Measurements from ENCODE around the gene HLCS.

Gene HLCS

DNA sequence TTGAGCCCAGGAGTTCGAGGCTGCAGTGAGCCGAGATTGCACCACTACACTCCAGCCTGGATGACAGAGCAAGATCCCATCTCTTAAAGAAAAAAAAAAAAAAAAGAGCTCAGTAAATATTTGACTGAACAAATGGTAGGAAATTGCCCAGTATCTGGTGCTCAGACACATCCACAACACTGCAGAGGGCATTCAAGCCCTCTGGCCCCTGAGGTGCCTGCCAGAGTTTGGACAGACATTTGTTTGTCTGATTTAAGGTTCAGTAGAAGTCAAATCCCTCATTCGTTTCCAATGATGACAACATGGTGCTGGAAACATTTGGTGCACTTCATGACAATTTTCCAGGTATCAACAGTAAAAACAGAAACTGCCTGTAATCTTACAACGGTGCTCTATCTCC is 86.6 kb downstream of the HLCS start:
- DNase-seq, result no peak

DNA sequence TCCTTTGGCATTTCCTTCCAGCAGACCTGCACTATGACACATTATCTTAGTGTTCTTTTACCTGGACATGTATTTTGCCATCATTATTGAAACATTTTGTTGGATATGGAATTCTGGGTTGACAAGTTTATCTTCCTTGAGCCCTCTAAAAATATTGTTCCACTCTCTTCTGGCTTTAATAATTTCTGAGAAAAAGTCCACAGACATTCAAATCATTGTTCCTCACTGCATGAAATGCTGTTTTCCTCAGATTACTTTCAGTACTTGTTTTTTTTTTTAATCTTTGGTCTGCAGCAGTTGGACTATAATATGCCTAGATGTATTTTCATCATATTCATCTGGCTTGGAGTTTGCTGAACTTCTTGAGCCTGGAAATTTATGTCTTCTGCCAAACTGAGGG is 88.7 kb downstream of the HLCS start:
- no peak for DNase-seq

DNA sequence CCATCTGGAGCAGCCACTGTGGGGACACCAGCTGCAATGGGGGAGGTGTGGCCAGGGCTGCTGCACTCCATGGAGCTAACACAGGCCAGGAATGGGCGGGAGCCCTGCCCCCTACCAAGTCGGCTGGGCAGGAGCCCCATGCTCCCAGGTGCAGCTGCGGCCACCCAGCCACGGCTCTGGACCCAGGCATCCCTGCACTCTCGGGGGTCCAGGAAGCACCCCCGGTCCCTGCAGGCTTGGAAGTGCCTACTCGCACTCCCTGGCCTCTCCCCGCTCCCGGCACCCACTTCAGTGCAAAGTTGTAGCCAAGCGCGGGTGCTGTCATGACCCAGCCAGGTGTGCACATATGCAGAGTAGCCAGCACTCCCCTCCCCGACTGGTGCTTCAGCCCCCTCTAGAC is 91.8 kb downstream of the HLCS start:
- DNase-seq, result no peak

DNA sequence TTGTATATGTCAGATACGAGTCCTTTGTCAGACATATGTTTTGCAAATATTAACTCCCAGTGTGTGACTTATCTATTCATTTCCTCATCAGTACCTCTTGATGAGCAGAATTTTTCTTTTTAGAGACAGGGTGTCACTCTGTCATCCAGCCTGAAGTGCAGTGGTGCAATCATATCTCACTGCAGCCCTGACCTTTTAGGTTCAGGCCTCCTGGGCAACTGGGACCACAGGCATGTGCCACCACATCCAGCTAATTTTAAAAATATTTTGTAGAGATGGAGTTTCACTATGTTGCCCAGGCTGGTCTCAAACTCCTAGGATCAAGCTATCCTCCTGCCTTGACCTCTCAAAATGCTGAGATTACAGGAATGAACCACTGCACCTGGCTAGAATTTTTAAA is 93.0 kb downstream of the HLCS start:
- DNase-seq, result no peak

DNA sequence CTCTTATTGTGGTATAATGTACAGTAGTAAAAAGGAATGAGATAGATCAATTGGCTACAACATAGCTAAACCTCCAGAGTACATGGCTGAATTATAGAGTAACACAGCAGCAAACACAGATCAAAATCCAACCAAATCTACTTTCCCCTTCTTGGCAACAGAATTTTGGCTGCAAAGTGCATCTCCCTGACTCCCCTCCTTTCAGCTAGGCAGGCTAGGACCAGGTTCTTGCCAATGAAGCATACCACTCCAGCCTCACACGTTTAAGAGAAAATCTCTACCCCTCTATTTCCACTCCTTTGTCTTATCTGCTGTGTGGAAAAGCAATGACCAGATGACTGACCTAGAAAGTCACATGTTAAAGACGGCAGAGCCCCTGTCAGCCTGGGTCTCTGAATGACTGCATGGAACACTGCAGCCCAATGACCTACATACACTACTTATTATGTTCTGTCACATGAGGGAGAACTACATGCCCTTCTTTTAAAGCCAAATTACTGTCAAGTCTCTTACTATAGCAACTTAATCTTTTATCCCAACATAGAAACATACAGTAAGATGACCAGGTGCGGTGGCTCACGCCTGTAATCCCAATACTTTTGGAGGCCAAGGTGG is 99.1 kb downstream of the HLCS start:
- DNase-seq, result no peak

DNA sequence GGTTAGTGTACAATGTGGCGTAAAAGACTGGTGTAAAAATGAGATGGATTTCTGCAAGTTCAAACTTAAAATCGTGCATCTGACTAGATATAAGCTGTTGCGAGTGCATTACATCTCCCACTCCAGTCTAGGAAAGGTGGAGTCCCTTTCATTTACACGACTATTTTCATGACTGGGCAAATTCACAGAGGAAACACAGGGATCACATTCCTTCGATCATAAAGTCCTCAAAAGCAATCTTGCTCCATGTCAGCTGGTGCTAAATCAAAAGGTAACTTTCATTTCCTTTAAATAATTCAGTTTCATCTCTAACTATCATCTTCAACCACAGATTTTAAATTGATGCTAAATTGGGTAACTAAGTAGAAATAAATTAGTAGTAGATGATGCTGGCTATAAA is 100.0 kb downstream of the HLCS start:
- no peak for DNase-seq

DNA sequence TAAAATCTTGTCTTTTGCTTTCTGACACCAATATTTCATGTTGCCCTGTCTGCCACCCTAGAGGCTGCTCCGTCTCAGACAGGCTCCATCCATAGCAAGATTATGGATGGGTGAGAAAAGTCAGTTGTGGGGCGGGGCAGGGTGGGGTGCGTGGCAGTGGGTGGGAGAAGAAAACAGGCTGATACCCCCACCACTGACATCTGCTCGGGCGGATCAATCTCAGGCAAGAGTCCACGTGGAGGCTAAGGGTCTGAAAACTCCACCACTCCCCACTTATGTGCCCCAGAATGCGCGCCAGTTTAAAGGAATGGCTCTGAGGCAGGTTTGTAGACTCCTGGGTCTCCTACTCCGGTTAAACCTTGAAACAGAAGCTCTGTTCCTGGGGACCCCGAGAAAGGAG is 101.5 kb downstream of the HLCS start:
- DNase-seq, result no peak

DNA sequence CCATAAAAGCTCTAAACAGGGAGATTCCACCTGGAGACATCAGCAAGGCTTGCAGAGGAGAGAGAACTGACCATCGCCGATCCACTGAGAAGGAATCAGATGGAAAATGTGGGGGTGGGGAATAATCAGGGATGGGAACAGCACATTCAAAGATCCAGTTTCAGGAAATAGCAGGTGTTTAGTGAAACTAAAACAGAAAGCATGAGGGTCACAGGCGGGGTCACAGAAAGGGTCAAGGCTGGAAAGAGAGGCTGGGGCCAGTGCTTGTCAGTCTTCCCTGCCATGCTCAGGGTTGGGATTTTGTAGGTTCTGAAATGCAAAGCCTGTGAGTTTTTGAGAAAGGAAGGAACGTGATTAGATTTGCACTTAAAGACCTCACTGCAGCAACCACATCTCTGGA is 103.2 kb downstream of the HLCS start:
- no peak for DNase-seq

DNA sequence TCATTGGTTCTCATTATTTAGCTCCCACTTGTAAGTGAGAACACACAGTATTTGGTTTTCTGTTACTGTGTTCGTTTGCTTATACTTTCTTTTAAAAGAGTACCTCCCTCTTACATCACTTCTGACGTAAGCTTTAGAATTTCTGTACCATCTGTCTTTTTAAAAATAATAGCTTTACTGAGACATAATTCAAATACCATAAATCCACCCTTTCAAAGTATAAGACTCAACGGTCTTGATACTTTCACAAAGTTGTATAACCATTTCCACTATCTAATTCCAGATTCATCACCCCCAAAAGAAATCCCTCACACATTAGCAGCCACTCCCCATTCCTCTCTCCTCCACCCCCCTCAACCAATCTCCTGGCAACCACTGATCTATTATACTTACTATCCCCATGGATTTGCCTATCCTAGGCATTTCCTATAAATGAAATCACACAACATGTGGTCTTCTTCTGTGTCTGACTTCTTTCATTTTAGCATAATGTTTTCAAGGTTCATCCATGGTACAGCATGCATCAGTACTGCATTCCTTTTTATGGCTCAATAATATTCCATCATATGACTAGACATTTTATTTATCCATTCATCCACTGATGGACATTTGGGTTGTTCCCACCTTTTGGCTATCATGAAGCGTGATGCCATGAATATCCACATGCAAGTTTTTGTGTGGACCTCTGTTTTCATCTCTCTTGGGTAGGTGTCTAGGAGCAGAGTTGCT is 104.7 kb downstream of the HLCS start:
- DNase-seq, result no peak

DNA sequence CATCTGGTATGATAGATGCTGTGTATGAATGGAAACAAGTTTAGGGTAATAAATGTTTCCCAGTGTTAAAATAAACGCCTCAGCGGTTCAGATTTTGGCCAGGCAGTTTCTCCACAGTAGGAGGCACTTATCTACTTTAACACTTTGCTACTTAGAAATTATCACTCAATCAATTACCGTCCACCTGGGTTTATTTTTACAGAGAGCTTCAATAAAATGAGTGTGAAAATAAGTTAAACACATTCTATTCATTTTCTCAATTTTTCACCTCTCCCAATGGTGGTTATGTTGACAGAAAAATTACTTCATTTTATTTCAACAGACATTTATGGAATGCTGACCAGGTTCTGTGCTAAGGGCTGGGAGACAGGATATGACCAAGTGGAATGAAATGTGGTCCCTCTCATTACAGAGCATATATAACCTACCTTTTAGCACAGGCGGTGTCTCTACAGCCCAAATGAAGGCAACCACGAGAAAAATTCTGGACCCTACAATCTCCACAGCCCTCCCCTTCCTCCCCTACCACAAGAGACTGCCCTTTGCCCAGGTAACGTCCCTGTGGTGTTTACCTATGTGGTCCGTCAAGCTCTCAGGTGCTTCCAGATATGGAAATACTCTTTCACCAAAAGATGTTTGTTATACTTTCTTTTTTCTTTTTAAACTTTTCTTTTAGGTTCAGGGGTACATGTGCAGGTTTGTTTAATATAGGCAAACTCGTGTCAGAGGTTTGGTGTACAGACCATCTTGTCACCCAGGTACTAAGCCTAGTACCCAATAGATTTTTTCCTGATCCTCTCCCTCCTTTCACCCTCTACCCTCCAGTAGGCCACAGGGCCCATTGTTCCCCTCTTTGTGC is 105.5 kb downstream of the HLCS start:
- no peak for DNase-seq

DNA sequence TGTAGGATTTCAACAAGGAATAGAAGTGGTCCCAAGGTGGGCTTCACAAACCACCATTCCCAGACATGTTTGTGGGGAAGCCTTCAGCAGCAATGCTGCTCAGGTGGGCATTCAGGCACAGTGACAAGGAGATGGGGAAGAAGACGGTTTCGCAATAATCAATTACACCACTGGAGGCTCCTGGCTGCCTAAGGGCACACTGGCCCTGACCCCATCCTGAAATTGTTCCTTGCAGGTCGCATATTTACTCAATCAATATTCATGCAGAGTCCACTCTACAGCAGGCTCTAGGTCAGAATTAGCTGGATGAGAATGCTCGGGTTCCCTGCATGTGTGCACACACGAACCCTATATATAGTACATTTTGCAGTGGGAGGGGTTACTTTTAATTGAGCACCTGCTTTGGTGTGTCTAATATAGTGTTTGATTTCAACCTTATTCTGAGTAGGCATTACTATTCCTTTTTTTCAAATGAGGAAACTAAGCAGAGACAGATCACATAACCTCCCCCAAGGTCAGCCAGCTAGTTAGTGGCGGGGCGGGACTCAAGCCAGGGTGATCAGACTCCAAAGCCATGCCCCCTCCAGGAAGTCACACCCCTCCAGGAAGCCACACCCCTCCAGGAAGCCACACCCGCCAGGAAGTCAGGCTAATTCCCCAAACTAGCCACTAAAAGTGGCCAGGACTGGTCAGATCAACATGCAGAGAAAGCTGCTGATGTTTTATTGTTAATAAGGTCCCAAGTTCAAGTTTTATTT is 106.5 kb downstream of the HLCS start:
- DNase-seq, result no peak

DNA sequence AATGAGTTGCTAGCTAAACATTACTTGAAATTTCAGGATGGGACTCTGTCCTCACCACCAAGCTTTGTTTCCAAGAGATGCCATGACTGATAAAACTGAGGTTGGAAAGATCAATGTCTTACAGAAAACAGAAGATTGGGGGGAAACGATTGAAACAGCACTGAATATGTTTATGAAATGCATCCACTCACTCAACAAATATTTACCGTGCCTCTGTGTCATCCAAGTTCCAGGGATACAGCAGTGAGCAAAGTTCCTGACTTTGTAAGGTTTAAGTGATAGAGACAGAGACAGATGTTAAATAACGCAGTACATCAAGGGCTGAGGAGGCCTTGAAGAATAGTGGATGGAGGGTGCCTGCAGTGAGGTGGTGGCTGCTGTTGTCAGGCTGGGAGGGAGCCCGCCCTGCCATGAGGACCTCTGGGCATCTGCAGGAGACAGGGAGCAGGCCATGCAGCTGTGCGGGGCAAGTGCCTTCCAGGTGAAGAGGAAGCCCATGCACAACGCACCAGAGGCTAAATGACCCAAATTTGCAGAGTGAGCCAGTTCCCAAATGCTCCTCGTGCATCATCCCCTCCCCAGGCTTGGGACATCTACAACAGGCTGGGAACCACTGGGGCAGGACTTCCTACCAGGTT is 108.0 kb downstream of the HLCS start:
- no peak for DNase-seq

DNA sequence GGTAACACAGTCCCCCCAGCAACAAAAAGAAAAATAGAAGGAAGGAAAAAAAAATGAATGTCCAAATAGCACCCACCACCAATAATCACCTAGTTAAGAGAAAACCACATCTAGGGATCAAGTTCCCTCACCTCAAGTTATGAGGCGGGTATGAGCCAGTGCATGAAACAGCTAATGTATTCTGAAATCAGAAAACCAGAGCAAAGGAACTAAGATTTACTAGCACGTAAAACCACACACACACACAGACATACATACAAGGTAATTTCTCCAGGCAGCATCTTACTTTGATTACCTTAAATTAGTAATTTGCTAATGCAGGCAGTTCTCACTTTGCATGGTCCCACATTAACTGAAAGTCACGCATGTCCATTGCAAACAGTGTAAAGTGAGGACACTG is 109.8 kb downstream of the HLCS start:
- no peak for DNase-seq

DNA sequence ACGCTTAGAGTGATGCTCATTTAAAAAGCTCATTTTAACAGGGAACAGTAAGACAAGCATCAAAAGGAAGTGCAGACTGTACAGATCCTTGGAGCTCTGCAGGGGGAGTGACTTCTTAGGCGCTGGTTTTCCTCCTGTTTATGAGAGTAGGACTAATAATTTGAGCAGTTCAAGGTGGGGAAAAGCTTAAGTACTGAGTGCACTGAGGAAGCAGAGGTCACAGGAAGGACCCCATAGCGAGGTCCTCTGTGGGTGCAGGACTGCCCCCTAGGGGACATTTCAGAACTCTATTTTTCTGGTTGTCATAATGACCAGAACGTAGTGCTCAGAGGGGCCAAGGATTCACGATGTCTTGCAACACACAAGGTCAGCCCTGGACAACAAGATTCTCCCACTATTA is 112.1 kb downstream of the HLCS start:
- peak; percentile 37 for DNase-seq

DNA sequence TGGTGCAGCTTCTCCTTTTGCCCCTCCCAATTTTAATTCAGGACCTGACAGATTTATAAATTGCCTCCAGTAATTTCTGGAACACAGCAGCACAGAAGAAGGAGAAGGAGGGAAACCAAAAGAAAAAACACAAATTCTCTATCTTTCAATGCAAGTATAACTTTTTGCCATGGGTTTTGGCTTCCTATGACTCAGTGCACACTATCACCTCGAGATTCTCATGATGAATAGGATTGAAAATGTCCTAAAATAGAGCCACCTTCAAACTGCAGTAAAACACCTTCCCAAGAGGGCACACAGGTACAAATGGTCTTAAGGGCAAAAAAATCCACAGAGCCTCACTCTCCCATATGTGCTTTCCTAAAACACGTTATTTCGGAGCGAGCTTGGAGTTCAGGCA is 113.6 kb downstream of the HLCS start:
- no peak for DNase-seq

DNA sequence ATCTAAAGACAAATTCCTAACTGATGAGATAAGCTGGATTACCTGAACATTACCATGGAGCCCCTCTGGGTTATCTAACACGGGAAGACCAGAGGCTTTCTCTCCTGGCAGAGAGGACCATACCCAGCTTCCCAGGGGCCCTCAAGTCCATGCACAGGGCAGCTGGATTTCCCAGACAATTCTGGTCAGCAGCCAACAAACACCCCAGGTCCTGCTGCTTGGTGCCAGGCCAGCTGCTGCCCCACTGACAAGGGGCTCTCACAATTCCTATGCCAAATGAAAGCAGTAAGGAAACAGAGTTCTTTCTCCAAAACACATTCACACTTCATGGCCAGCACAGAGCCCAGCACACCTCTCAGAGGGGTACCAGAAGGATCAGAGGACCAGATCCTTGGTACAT is 114.2 kb downstream of the HLCS start:
- DNase-seq, result peak; percentile 49

DNA sequence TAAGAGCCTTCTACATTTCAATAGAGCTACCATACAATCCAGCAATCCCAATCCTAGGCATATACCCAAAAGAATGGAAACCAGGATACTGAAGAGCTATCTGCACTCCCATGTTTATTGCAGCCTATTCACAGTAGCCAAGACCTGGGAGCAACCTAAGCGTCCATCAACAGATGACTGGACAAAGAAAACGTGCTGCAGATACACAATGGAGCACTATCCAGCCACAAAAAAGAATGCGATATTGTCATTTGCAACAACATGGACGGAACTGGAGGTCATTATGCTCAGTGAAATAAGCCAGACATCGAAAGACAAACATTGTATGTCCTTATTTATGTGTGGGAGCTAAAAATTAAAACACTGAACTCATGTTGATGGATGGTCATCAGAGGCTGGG is 115.3 kb downstream of the HLCS start:
- DNase-seq, result no peak

DNA sequence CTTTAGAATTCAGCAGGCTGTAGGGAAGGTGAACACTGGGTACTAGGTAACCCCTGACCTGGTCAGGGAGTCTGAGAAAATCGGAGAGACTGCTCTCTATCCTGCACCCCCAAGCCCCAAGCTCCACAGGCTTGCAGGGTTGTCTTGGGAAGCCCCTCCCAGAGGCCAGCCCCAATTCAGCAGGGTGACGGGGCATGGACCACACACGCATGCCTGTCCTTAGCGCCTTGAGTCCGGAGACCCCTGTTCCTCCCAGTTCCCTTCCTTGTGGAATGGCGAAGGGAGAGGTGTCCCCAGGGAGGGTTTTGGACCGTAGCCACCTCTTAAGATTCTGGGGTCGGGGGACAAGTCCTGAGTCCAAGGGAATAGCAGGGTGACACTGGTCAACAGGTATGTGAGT is 116.1 kb downstream of the HLCS start:
- no peak for DNase-seq

DNA sequence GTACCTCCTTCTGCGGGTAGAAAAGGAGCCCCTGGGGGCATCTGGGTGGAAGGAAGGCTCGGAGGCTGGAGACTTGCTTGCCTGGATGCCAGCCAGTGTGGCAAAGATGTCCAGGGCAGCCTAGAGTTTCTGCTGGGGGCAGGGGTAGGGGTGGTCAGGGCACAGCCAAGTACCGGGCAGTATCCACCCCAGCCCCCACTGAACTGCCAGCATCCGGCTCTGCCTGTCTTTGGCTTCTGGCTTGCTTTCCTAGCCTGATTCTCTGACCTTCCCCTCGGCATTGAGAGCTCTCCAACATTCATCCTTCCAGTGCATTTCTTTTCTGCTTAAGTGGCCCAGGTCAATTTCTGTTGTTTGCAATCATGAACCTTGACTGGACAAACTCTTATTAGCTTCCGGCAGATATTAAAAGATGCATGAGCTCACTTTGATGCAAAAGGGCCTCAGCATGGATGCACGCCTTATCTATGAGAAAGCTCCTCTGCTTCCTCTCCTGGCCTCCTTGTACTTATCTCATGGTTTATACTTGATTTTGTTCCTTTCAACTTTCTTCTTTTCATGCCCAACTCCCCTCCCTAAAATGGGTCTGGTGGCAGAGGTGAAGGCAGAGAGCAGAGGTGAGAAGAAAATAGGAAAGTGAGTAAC is 116.9 kb downstream of the HLCS start:
- DNase-seq, result no peak

DNA sequence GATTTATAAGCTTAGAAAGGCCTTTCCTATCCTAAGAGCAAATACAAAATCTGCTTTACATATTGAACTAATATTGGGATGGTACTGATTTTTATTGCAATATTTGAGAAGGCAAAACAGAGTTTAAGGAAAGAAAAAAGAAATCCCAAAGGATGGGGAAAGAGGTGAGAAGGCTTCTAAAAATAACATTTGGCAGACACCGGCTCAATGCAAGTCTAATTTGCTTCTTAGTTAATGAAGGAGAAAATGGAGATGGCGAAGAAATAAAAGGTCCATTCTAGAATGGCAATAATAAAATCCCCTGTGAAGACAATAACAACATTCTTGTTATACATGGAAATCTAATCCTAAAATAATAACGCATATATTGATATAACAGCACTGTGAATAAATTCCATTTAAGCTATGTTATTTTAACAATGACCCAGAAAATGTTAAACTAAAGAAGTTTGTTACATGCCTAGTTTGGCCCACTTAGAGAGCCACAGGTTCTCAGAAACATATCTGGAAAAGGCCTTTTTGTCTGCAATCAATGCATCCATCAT is 117.7 kb downstream of the HLCS start:
- DNase-seq, result no peak

DNA sequence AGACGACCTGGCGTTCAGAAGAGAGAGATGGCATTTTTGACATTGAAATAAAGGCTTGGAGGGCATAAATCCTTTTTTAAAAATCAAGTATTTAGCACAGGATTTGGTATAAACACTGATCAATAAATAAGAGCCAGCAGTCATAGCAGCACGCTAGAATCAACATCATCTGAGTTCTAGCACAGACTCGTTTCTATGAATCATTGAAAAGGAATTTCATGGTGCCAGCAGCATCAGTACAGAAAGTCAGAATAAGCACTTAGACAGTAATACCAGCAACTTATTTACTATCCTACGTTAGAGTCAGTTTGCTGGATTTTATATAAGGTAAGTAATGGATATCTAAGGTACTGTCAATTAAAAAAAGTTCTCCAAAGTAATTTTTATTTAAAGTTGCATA is 119.3 kb downstream of the HLCS start:
- no peak for DNase-seq

DNA sequence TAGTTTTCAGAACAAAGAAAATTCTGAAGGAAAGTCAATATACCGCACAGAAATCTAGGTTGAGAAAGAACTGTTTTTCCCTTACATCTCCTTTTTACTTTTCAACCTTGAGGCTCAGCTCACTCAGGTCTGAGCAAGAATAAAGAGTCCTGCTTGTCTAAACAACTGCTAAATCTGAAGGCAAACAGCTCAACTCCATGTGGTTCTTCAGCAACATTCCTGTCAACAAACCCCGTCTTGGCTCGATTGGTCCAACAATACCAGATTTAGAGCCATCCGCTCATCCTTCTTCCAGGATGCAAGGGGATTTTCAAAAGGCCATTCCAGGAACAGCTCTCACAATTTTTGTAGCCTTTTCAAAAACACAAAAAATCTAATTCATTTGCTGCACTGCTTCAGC is 119.8 kb downstream of the HLCS start:
- no peak for DNase-seq

Measured in COR-L47 (cell line).